ENCODE results near the gene SLN. TPM values are rescaled to one million over a fixed set of nuclear protein-coding genes. Genes with fewer than 3 reads are reported as not detected.

SLN gene
- total RNA-seq, 2 experiments from 2014 or later = not detected

DNA sequence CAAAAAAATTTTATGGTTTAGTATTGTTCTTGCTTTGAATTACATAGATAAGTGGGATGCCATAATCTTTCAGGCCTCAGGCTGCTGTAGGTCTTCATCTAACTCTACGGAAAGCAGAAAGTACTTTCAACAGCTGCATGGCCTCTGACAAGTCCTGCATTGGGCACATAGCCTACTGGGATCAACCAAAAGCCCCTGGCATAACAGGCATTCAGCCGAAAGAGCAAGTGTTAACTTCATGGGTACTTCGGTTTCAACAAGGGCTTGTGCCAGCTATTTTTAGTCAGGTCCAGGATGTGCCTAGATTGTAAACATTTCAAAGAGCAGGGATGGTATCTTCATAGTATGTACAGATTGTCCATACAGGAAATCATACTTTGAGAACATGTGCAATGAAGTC is 3.1 kb downstream of the SLN start:
- Mint-ChIP-seq H3K9me3 (no peaks in the 10 kb centered on the region), H3K27me3 (peaks cover 39% of the 10 kb centered on the region), H3K4me1 (no peaks in the 10 kb centered on the region), H3K27ac (no peak overlapping the region), H3K36me3 (ENCODE audit: low read depth) (no peaks in the 10 kb centered on the region), H3K4me3 (no peak overlapping the region)
- POLR2A ChIA-PET = no interaction called here
- DNase-seq = no peak
- CTCF ChIA-PET = no interaction called here

DNA sequence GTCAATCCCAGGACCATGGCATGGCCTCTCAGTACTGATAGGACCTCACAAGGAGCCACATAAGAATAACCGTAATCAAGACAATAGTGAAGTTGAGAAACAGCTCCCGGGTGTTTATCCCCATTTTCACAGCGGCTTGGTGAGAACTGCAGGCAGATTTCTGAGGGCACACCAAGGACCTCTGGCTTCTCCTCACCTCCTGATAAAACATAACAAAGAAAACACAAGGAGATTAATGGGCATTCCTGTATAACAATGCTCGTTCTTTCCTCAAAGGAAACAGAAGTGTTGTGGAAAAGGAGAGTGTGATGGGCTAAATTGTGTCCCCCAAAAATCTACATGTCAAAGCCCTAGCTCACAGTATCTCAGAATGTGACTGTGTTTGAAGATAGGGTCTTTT is 4.0 kb downstream of the SLN start:
- Mint-ChIP-seq H3K4me3 (no peak overlapping the region), H3K4me1 (no peaks in the 10 kb centered on the region), H3K36me3 (ENCODE audit: low read depth) (no peaks in the 10 kb centered on the region), H3K9me3 (no peaks in the 10 kb centered on the region), H3K27ac (no peak overlapping the region), H3K27me3 (peaks cover 44% of the 10 kb centered on the region)
- DNase-seq = no peak
- CTCF ChIA-PET = no interaction called here
- POLR2A ChIA-PET = no interaction called here

DNA sequence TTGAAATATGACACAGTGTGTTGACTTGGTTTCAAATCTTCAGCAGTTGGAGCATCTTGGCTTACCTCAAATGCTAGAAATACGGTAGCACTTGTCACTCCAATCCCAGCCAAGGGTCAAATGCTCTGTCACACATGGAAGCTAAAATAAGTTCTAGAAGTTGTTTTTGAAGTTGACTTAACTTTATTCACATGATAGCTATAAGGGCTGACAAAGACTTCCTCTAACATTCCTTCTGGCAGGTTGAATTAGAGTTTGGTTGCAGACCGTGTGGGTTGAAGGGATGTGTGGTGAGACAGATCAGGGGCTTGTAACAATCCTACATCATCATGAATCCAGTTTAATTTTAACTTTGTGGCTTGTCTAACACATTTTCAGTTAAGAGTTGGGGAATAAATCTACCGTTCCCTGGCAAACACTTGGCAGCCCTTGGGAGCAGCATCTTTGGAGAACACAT is 4.6 kb downstream of the SLN start:
- no peaks in the 10 kb centered on the region for H3K9me3 Mint-ChIP-seq
- no peak for DNase-seq
- CTCF ChIA-PET = no interaction called here
- no peak overlapping the region for H3K27ac Mint-ChIP-seq
- H3K4me1 Mint-ChIP-seq = no peaks in the 10 kb centered on the region
- peaks cover 40% of the 10 kb centered on the region for H3K27me3 Mint-ChIP-seq
- H3K36me3 Mint-ChIP-seq (ENCODE audit: low read depth) = no peaks in the 10 kb centered on the region
- H3K4me3 Mint-ChIP-seq = no peak overlapping the region
- POLR2A ChIA-PET = no interaction called here

DNA sequence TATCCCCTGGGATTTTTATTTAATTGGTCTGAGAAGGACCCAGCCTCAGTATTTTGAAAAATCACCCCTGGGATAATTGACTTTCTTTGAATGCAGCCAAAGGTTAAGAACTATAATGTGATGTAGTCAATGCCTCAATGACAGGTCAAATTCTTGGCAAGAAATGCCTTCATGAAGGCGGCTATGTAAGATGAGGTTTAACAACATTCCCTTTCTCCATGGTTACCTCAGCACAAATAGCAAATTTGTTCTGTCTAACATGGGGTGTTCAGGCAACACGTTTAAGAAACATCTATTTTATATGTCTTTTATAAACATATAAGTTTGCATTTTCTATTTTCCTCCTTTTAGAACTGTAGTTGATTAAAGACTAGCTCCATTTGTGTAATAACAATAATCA is 5.3 kb downstream of the SLN start:
- CTCF ChIA-PET = interaction anchor here (0.6 kb wide), 1 partner anchor 279 kb away, joined by 3 read pairs; no protein-coding TSS in a partner anchor
- no peak overlapping the region for H3K27ac Mint-ChIP-seq
- no peaks in the 10 kb centered on the region for H3K9me3 Mint-ChIP-seq
- POLR2A ChIA-PET = interaction anchor here (0.6 kb wide), 1 partner anchor 68 kb away, joined by 4 read pairs; no protein-coding TSS in a partner anchor
- no peaks in the 10 kb centered on the region for H3K36me3 Mint-ChIP-seq (ENCODE audit: low read depth)
- peaks cover 39% of the 10 kb centered on the region for H3K27me3 Mint-ChIP-seq
- no peak overlapping the region for H3K4me3 Mint-ChIP-seq
- no peaks in the 10 kb centered on the region for H3K4me1 Mint-ChIP-seq
- no peak for DNase-seq

DNA sequence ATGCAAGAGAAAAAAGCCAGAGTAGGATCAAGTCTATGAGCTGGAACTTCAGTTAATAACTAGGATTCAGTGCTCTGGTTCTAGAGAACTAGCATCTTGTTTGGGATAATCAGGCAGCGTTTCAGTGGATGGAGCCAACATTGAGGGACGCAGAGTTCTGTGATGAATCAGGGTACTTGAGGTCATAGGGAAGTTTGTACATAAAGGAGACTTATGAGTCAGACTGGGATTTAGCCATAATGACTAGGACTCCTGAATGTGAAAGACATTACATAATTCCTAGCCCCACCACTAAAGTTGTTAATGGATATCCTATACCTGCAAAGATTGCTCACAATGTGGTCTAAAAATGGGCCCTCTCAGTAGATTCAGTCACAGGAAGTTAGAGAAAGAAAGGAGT is 6.8 kb downstream of the SLN start:
- DNase-seq = no peak
- ChIA-PET POLR2A (no interaction called here), CTCF (no interaction called here)
- H3K27ac Mint-ChIP-seq = no peak overlapping the region
- H3K27me3 Mint-ChIP-seq = peaks cover 32% of the 10 kb centered on the region
- H3K4me3 Mint-ChIP-seq = no peak overlapping the region
- no peaks in the 10 kb centered on the region for H3K9me3 Mint-ChIP-seq
- no peaks in the 10 kb centered on the region for H3K36me3 Mint-ChIP-seq (ENCODE audit: low read depth)
- no peaks in the 10 kb centered on the region for H3K4me1 Mint-ChIP-seq

DNA sequence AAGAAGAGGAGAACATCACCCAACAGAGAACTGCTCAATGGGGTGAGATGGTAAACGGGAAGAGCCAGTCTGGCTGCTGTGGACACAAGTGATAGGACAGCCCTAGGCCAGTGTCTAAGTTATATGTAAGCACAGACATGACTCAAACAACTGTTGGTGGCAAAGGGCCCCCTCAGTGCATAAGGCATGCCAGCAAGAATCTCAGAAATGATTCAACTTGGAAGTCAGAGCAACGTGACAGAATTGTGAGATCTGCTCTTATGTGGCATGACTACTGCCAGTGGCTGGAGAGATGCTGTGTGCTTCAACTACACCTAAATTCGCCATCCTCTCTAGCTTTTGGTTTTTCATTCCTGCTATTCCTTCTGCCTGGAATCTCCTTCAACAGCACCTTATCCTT is 7.4 kb downstream of the SLN start:
- Mint-ChIP-seq H3K36me3 (ENCODE audit: low read depth) (no peaks in the 10 kb centered on the region), H3K4me3 (no peak overlapping the region), H3K9me3 (no peaks in the 10 kb centered on the region), H3K27ac (no peak overlapping the region), H3K27me3 (peaks cover 27% of the 10 kb centered on the region), H3K4me1 (no peaks in the 10 kb centered on the region)
- POLR2A ChIA-PET = no interaction called here
- no peak for DNase-seq
- CTCF ChIA-PET = no interaction called here

DNA sequence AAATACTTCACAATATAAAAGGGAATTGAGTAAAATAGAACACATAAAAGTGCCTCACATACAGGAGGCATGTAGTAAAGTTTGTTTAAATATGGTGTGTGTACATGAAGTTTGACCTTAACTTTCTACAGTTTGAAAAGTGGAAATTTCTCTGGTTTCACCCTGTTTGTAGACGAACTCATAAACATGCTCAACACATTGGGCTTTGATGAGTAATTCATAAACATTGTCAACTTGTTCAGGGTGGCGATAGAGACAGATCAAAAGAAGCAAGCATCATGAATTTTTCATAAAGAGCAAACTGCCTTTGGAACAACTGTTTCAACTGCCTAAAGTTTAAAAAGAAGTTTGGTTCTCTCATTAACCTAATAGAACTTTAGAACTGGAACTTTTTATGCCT is 9.1 kb downstream of the SLN start:
- H3K36me3 Mint-ChIP-seq (ENCODE audit: low read depth) = no peaks in the 10 kb centered on the region
- CTCF ChIA-PET = no interaction called here
- no peak overlapping the region for H3K27ac Mint-ChIP-seq
- DNase-seq = no peak
- H3K27me3 Mint-ChIP-seq = peaks cover 21% of the 10 kb centered on the region
- POLR2A ChIA-PET = no interaction called here
- no peaks in the 10 kb centered on the region for H3K4me1 Mint-ChIP-seq
- H3K4me3 Mint-ChIP-seq = no peak overlapping the region
- no peaks in the 10 kb centered on the region for H3K9me3 Mint-ChIP-seq

DNA sequence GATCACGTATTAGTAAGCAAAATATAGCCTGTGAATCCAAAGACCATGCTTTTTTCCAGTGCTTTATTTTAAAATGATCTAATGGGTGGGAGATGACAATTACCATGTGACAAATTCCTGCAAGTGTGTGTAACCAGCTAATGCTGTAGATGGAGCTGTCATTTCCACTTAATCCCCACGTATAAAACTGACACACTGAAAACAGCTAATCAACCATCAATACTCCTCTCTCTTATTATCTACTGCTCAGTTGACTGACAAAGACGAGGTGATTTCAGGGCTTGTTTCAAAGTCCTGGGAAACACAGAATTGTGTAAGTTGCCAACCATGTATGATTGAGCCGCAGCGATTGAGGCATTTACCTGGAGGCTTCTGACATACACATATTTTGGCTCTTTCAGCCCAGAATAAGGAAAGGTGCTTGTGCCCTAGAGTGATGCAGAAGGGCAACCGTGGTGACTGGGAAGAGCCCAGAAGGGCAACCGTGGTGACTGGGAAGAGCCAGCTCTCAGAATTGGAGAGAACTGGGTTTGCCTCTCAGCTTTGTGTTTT is 9.7 kb downstream of the SLN start:
- H3K27ac Mint-ChIP-seq = no peak overlapping the region
- H3K4me1 Mint-ChIP-seq = no peaks in the 10 kb centered on the region
- POLR2A ChIA-PET = no interaction called here

DNA sequence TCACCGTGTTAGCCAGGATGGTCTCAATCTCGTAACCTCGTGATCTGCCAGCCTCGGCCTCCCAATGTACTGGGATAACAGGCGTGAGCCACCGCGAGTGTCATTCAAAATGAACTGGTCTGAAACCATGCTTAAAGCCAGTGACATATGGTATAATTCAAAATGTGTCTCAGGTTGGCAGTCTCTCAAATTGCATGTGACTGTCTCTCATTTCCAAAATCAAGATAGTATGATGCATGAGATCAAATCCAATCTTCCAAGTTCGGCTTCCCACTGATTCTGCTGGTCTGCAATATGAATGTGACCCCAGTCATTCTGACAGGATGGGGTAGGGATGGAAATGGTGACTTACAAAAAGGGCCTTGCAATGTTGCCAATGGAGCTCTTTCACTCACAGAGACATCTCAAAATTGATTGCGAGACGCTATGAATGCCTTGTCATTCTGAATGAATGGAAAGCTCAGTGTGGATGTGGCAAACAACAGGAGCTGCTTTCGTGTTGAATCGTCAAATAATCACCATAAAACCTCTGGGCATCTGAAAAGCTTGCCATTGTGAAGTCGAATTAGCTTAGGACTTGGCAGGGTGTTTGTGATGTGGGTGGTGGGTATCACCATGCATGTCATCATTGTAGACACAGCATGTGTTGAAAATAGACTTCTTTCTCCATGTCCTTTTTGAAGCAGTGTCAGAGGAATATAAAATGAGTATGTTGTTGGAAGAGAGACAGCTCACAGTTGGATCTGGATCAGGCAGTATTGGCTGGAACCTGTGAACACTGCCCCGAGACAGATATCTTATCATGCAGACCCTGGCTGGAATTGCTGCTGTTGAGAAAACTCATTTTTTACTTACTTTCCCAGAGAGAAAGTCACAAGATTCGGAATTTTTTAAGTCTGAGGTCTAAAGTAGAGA is 12.2 kb downstream of the SLN start:
- DNase-seq = no peak
- H3K27me3 Mint-ChIP-seq = peaks cover 19% of the 10 kb centered on the region
- H3K4me3 Mint-ChIP-seq = no peak overlapping the region
- no peaks in the 10 kb centered on the region for H3K4me1 Mint-ChIP-seq
- H3K36me3 Mint-ChIP-seq (ENCODE audit: low read depth) = no peaks in the 10 kb centered on the region
- CTCF ChIA-PET = no interaction called here
- no peak overlapping the region for H3K27ac Mint-ChIP-seq
- POLR2A ChIA-PET = no interaction called here
- no peaks in the 10 kb centered on the region for H3K9me3 Mint-ChIP-seq

More for the DNA sequence above, 9.7 kb downstream of the SLN start:
- no peak for DNase-seq
- Mint-ChIP-seq H3K27me3 (peaks cover 18% of the 10 kb centered on the region), H3K9me3 (no peaks in the 10 kb centered on the region), H3K36me3 (ENCODE audit: low read depth) (no peaks in the 10 kb centered on the region), H3K4me3 (no peak overlapping the region)
- CTCF ChIA-PET = no interaction called here

DNA sequence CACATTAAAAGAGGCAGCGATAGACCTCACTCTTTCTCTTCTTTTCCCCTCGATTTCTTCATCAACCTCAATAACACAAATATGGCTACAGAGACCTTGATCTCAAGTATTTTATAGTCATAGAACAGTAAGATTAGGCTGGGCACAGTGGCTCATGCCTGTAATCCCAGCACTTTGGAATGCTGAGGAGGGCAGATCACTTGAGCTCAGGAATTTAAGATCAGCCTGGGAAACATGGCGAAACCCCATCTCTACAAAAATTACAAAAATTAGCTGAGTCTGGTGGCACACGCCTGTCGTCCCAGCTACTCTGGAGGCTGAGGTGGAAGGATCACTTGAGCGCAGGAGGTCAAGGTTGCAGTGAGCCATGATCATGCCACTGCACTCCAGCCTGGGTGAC is 14.6 kb downstream of the SLN start:
- ChIA-PET CTCF (no interaction called here), POLR2A (no interaction called here)
- Mint-ChIP-seq H3K9me3 (no peaks in the 10 kb centered on the region), H3K4me1 (peaks cover 3% of the 10 kb centered on the region), H3K36me3 (ENCODE audit: low read depth) (no peaks in the 10 kb centered on the region), H3K27me3 (peaks cover 11% of the 10 kb centered on the region), H3K27ac (no peak overlapping the region), H3K4me3 (no peak overlapping the region)
- DNase-seq = no peak

DNA sequence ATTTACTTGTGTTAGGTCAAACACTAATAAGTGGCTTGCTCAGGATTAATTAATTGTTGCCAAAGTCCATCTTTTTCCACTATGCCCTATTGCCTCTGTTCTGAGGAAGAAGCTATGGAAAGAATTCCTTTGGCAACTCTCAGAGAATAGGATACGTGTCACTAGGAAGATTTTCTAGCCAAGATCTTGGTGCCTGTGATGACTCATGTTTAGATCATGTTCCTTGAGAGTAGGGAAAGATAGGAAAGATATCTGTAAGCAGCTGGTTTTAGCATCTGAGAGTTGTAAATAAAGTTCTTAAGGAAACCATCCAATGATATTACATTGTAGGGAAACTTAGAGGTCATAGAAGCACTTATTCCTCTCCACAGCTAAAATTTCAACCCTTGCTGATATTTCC is 15.7 kb downstream of the SLN start:
- POLR2A ChIA-PET = no interaction called here
- Mint-ChIP-seq H3K4me1 (peaks cover 4% of the 10 kb centered on the region), H3K27me3 (peaks cover 22% of the 10 kb centered on the region), H3K27ac (no peak overlapping the region), H3K36me3 (ENCODE audit: low read depth) (no peaks in the 10 kb centered on the region), H3K4me3 (no peak overlapping the region), H3K9me3 (no peaks in the 10 kb centered on the region)
- CTCF ChIA-PET = interaction anchor here (0.6 kb wide), 1 partner anchor 78 kb away, joined by 4 read pairs; no protein-coding TSS in a partner anchor
- no peak for DNase-seq

DNA sequence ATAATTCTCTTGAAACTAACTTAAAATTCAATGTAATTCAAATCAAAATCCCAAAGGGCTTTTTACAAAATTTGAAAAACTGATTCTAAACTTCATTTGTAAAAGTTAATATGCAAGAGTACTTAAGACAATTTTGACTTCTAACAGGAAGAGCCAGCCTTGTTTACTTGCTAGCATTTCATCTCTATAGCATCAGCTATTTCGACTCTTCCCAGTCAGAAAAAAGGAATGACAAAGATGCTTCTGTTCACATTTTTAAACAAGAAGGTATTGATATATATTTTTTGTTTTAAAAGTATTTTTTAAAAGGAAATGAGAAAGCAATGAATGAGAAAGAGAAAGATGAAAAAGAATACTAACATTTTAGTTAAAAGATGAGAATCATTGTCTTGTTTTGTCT is 16.4 kb downstream of the SLN start:
- Mint-ChIP-seq H3K27ac (no peak overlapping the region), H3K27me3 (peaks cover 27% of the 10 kb centered on the region), H3K36me3 (ENCODE audit: low read depth) (no peaks in the 10 kb centered on the region), H3K4me3 (no peak overlapping the region), H3K9me3 (no peaks in the 10 kb centered on the region), H3K4me1 (peaks cover 4% of the 10 kb centered on the region)
- CTCF ChIA-PET = interaction anchor here (0.6 kb wide), 1 partner anchor 79 kb away, joined by 4 read pairs; no protein-coding TSS in a partner anchor
- no peak for DNase-seq
- POLR2A ChIA-PET = no interaction called here

DNA sequence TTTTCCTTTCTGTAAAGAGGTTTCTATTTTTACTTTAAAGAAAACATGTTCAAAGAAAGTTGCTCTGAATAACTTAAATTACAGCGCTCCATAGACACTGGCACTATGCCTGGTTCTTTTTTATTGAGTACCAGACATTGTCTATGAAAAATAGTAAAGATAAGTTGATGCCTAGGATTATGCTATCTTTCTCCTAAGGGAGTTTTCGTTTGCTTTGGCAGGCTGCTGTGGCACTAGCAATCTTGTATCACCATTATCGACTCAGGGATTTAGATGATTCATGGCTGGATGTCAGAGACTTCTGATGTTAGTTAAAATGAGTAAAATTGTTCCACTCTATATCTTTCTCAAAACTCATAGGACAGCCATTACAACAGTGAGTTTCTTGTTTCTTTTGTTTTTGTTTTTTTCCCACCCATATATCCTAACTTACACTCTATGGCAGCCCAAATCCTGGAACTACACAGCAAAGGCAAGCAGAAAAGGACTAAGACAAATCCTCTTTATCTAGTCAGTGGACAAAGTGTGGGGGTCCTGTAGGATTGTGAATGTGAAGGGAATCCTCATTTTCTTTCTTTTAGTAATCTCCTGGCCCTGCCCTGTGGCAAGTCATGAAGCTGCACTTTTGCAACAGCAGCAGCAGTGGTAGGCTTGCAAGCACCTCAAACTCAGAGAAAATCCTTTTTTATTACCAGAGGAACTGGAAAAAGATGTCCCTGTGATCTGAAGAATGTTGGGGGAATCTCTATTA is 20.7 kb downstream of the SLN start:
- CTCF ChIA-PET = no interaction called here
- H3K4me1 Mint-ChIP-seq = peaks cover 4% of the 10 kb centered on the region
- H3K36me3 Mint-ChIP-seq (ENCODE audit: low read depth) = no peaks in the 10 kb centered on the region
- no peak overlapping the region for H3K4me3 Mint-ChIP-seq
- peaks cover 22% of the 10 kb centered on the region for H3K27me3 Mint-ChIP-seq
- H3K27ac Mint-ChIP-seq = no peak overlapping the region
- POLR2A ChIA-PET = no interaction called here
- DNase-seq = no peak
- no peaks in the 10 kb centered on the region for H3K9me3 Mint-ChIP-seq

All from activated CD4-positive, alpha-beta T cell treated with anti-CD3 and anti-CD28 coated beads, Interleukin-2, amount 10 ng/mL, durations not matched to agents 7 days and 5 days (primary cell).